Measurements from ENCODE around the gene CRYZ. TPM values are rescaled to one million over a fixed set of nuclear protein-coding genes. Genes with fewer than 3 reads are reported as not detected.

Gene CRYZ
- total RNA-seq, 4 donors from 2014 or later: 12.1 to 25.7 (median 21.3) TPM

DNA sequence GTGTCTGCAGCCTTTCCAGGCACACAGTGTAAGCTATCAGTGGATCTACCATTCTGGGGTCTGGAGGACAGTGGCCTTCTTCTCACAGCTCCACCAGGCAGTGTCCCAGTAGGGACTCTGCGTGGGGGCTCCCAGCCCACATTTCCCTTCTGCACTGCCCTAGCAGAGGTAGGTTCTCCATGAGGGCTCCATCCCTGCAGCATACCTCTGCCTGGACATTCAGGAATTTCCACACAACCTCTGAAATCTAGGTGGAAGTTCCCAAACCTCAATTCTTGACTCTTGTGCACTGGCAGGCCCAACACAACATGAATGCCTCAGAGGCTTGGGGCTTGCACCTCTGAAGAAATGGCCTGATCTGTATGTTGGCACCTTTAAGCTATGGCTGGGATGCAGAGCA lies 6.8 kb downstream of the CRYZ start:
- no peak for TF ChIP-seq POLR2A (IDR thresholded peaks at IDR 0.05)
- TF ChIP-seq, protein P1, sequence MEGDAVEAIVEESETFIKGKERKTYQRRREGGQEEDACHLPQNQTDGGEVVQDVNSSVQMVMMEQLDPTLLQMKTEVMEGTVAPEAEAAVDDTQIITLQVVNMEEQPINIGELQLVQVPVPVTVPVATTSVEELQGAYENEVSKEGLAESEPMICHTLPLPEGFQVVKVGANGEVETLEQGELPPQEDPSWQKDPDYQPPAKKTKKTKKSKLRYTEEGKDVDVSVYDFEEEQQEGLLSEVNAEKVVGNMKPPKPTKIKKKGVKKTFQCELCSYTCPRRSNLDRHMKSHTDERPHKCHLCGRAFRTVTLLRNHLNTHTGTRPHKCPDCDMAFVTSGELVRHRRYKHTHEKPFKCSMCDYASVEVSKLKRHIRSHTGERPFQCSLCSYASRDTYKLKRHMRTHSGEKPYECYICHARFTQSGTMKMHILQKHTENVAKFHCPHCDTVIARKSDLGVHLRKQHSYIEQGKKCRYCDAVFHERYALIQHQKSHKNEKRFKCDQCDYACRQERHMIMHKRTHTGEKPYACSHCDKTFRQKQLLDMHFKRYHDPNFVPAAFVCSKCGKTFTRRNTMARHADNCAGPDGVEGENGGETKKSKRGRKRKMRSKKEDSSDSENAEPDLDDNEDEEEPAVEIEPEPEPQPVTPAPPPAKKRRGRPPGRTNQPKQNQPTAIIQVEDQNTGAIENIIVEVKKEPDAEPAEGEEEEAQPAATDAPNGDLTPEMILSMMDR (IDR thresholded peaks at IDR 0.05): no peak
- no peak overlapping the region for H3K4me3 ChIP-seq (ENCODE audit: low read depth, poor library complexity, severe bottlenecking)
- 100% methylated on average over 1 of the region's 1 CpG for WGBS, 2 donors
- DNase-seq (ENCODE audit: low spot score in 2 of 2): no peak
- intact Hi-C loops (cut with DNase I; ENCODE audit: low total_unique reads): no loop called here

DNA sequence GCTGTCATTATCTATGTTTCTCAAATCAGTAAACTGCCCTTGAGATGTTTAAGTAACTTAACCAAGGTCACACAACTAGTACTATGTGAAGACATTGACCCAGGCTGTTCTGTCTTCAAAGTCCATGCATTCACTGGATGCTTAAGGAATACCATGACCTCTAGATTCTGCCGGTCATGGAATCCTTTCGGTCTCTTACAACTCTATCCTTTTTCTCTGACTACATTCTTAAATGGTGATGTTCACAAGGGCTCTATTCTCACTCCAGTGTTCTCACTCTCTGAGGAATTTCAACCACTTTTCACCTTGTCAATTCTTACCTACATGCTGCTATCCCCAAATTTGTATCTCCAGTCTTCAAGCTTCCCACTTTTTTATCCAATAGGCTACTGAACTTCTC lies 15.2 kb downstream of the CRYZ start:
- no peak for TF ChIP-seq POLR2A (IDR thresholded peaks at IDR 0.05)
- TF ChIP-seq, protein P1 (IDR thresholded peaks at IDR 0.05): no peak
- no peak for DNase-seq (ENCODE audit: low spot score in 2 of 2)
- no peak overlapping the region for H3K4me3 ChIP-seq (ENCODE audit: low read depth, poor library complexity, severe bottlenecking)
- intact Hi-C loops (cut with DNase I; ENCODE audit: low total_unique reads): no loop called here
- WGBS, 2 donors: 98 to 100% methylated on average over 2 of the region's 2 CpGs

DNA sequence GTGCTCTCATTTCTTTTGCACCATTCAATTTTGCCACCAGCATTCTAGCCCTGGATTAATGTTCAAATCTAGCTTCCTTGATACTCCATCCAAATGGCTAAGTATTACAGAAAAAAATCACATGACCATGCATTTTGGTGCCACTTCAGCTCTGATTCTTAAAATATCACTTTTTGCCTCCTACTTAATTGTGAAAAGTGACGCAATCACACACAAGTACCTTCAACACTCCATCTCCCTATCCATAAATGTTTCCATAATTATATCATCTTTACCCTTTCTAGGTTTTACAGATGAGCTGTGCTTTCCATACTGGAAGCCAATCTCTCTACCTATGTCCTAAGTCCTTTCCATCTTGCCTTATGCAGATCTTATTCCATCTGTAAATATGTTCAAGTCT lies 16.0 kb downstream of the CRYZ start:
- H3K4me3 ChIP-seq (ENCODE audit: low read depth, poor library complexity, severe bottlenecking): no peak overlapping the region
- intact Hi-C loops (cut with DNase I; ENCODE audit: low total_unique reads): no loop called here
- no peak for DNase-seq (ENCODE audit: low spot score in 2 of 2)
- WGBS, 2 donors: 96 to 98% methylated on average over 1 of the region's 1 CpG
- TF ChIP-seq POLR2A (IDR thresholded peaks at IDR 0.05): no peak
- TF ChIP-seq, protein P1 (IDR thresholded peaks at IDR 0.05): no peak

DNA sequence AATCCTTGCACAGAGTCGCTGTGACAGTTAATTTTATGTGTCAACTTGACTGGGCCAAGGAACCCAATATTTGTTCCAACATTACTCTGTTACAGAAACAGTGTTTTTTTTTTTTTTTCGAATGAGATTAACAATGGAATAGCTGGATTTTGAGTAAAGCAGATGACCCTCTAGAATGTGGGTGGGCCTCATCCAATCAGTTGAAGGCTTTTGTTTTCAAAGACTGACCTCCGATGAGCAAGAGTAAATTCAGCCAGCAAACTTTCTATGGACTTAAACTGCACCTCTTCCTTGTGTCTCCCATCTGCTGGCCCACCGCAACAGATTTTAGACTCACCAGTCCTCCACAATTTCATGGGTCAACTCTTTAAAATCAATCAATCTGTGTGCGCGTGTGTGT lies 17.0 kb downstream of the CRYZ start:
- 82 to 87% methylated on average over 6 of the region's 6 CpGs for WGBS, 2 donors

DNA sequence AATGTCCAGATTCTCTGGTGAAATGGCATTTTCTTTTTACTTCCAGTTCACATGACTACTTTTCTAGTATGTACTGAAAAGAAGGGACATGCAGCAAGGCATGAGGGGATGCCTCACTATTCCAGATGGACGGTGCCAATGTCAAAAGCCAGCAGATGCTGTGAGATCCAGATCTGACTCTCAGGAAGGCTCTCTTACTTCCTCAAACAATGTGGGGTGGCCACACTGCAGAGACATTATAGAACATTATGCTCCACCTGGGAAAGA lies 17.7 kb downstream of the CRYZ start:
- H3K4me3 ChIP-seq (ENCODE audit: low read depth, poor library complexity, severe bottlenecking): no peak overlapping the region
- intact Hi-C loops (cut with DNase I; ENCODE audit: low total_unique reads): no loop called here

More for the DNA sequence above, 17.0 kb downstream of the CRYZ start:
- TF ChIP-seq POLR2A (IDR thresholded peaks at IDR 0.05): no peak
- TF ChIP-seq, protein P1 (IDR thresholded peaks at IDR 0.05): no peak
- H3K4me3 ChIP-seq (ENCODE audit: low read depth, poor library complexity, severe bottlenecking): no peak overlapping the region
- intact Hi-C loops (cut with DNase I; ENCODE audit: low total_unique reads): no loop called here
- no peak for DNase-seq (ENCODE audit: low spot score in 2 of 2)

More for the DNA sequence above, 17.7 kb downstream of the CRYZ start:
- TF ChIP-seq, protein P1 (IDR thresholded peaks at IDR 0.05): no peak
- no peak for TF ChIP-seq POLR2A (IDR thresholded peaks at IDR 0.05)
- 93 to 96% methylated on average over 1 of the region's 1 CpG for WGBS, 2 donors
- DNase-seq (ENCODE audit: low spot score in 2 of 2): no peak

Data from lower leg skin (tissue), 4 donors.